ENCODE measurements around the gene TBC1D1.

GRCh38 chr4:38172078-38172477 is 281.2 kb downstream of the TBC1D1 start:
- TF ChIP-seq, protein P1, sequence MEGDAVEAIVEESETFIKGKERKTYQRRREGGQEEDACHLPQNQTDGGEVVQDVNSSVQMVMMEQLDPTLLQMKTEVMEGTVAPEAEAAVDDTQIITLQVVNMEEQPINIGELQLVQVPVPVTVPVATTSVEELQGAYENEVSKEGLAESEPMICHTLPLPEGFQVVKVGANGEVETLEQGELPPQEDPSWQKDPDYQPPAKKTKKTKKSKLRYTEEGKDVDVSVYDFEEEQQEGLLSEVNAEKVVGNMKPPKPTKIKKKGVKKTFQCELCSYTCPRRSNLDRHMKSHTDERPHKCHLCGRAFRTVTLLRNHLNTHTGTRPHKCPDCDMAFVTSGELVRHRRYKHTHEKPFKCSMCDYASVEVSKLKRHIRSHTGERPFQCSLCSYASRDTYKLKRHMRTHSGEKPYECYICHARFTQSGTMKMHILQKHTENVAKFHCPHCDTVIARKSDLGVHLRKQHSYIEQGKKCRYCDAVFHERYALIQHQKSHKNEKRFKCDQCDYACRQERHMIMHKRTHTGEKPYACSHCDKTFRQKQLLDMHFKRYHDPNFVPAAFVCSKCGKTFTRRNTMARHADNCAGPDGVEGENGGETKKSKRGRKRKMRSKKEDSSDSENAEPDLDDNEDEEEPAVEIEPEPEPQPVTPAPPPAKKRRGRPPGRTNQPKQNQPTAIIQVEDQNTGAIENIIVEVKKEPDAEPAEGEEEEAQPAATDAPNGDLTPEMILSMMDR (conservative IDR thresholded peaks at IDR 0.05; ENCODE audit: low read depth, low read length): no peak
- TF ChIP-seq EZH2 (IDR thresholded peaks at IDR 0.05; ENCODE audit: borderline replicate concordance, low read depth, low read length, poor library complexity, severe bottlenecking): no peak
